HG03378 (cell line): ENCODE data around the gene PRPF40B.
"Not testable (repeated sequence)": the region's sequence is repeated elsewhere in the genome, so short reads cannot be mapped to it uniquely, and the experiment has no call there.

Source experiments
- ATAC-seq: cut with Tn5 transposase; IDR thresholded peaks from one replicate; pipeline ENCODE4 v1.9.1; 2021; ENCODE audit warnings: mild to moderate bottlenecking, moderate library complexity; ENCODE audit not compliant: unreplicated experiment

PRPF40B gene

GRCh38 chr12:49623142-49623904 is at the start of gene PRPF40B:
PRPF40B (plus strand) TSS chr12:49623561; CDS start chr12:49623591, 30 bp downstream.
- no peak for ATAC-seq

GRCh38 chr12:49577589-49578315 is 45.6 kb upstream of the PRPF40B start:
- ATAC-seq: no peak

- no peak for ATAC-seq
Observed at GRCh38 chr12:49578471-49579112, 44.8 kb upstream of the PRPF40B start.

GRCh38 chr12:49580572-49581535 is 42.5 kb upstream of the PRPF40B start:
- ATAC-seq: no peak

GRCh38 chr12:49582201-49582600 is 41.2 kb upstream of the PRPF40B start:
- no peak for ATAC-seq

GRCh38 chr12:49582850-49583249 is 40.5 kb upstream of the PRPF40B start:
- no peak for ATAC-seq

GRCh38 chr12:49583366-49584094 is 39.8 kb upstream of the PRPF40B start:
- ATAC-seq: no peak

GRCh38 chr12:49584591-49584990 is 38.8 kb upstream of the PRPF40B start:
- ATAC-seq: no peak

GRCh38 chr12:49585477-49586459 is 37.6 kb upstream of the PRPF40B start:
- no peak for ATAC-seq

- ATAC-seq: no peak
Observed at GRCh38 chr12:49587174-49587908, 36.0 kb upstream of the PRPF40B start.

GRCh38 chr12:49588281-49588680 is 35.1 kb upstream of the PRPF40B start:
- ATAC-seq: no peak

- no peak for ATAC-seq
Observed at GRCh38 chr12:49588721-49589516, 34.4 kb upstream of the PRPF40B start.

- ATAC-seq: no peak
Observed at GRCh38 chr12:49598527-49598926, 24.8 kb upstream of the PRPF40B start.

GRCh38 chr12:49599961-49600360 is 23.4 kb upstream of the PRPF40B start:
- no peak for ATAC-seq

GRCh38 chr12:49603721-49604120 is 19.6 kb upstream of the PRPF40B start:
- ATAC-seq: no peak

GRCh38 chr12:49604856-49605255 is 18.5 kb upstream of the PRPF40B start:
- ATAC-seq: no peak

- ATAC-seq: not testable (repeated sequence)
Observed at GRCh38 chr12:49605539-49605938, 17.8 kb upstream of the PRPF40B start, which contains the start of gene FAM186B. FAM186B (minus strand) TSS chr12:49605639; CDS start chr12:49605477, 162 bp downstream.
